ENCODE results near the gene CUL4B.

GRCh38 chrX:120536061-120536460 lies 24.7 kb downstream of the CUL4B start:
- TF ChIP-seq EZH2phosphoT487 (IDR thresholded peaks at IDR 0.05; ENCODE audit: borderline replicate concordance, low read length) (no peak), CTCF (IDR thresholded peaks at IDR 0.05; ENCODE audit: low read depth, low read length, poor library complexity, severe bottlenecking) (no peak)

All from DOHH2 (cell line).